ENCODE measurements around the gene KHSRP.
A peak's percentile ranks its signal among the peaks of the same experiment; 100 is the strongest.

Gene KHSRP

GRCh38 chr19:6466526-6467248 lies 42.1 kb upstream of the KHSRP start:
- TF ChIP-seq CTCF (IDR thresholded peaks at IDR 0.05; ENCODE audit: low read depth, low read length), result no peak
- no peak overlapping the region for H3K4me3 ChIP-seq (ENCODE audit: low read depth, low read length)

- no peak for TF ChIP-seq CTCF (IDR thresholded peaks at IDR 0.05; ENCODE audit: low read depth, low read length)
- no peak overlapping the region for H3K4me3 ChIP-seq (ENCODE audit: low read depth, low read length)
Measured at GRCh38 chr19:6465663-6466062, 41.1 kb upstream of the KHSRP start.

- TF ChIP-seq CTCF (IDR thresholded peaks at IDR 0.05; ENCODE audit: low read depth, low read length), result no peak
- H3K4me3 ChIP-seq (ENCODE audit: low read depth, low read length), result no peak overlapping the region
Measured at GRCh38 chr19:6465006-6465405, 40.4 kb upstream of the KHSRP start.

- no peak for TF ChIP-seq CTCF (IDR thresholded peaks at IDR 0.05; ENCODE audit: low read depth, low read length)
- no peak within 1 kb of the TSS for H3K4me3 ChIP-seq (ENCODE audit: low read depth, low read length)
Measured at GRCh38 chr19:6464070-6464873, 39.7 kb upstream of the KHSRP start, which contains the start of gene CRB3. TSS of gene CRB3 (plus strand) at chr19:6464271. CDS start at chr19:6464702, 431 bp downstream.

GRCh38 chr19:6460099-6460884 lies 35.7 kb upstream of the KHSRP start:
- TF ChIP-seq CTCF (IDR thresholded peaks at IDR 0.05; ENCODE audit: low read depth, low read length), result peak; percentile 46
- peak overlapping the region; percentile 69 for H3K4me3 ChIP-seq (ENCODE audit: low read depth, low read length)

- TF ChIP-seq CTCF (IDR thresholded peaks at IDR 0.05; ENCODE audit: low read depth, low read length), result no peak
- H3K4me3 ChIP-seq (ENCODE audit: low read depth, low read length), result peak within 1 kb of the TSS; percentile 69
Measured at GRCh38 chr19:6459262-6460098, 34.9 kb upstream of the KHSRP start, which contains the start of gene SLC25A23. TSS of gene SLC25A23 (minus strand) at chr19:6459792. CDS start at chr19:6459628, 164 bp downstream.

All from WI38 (cell line).